Neural progenitor cell (in vitro differentiated cells): ENCODE measurements around the gene NUP214.

Experiments
- CTCF ChIP-seq: fragments of 200-600 bp; sonication (generic); IDR thresholded peaks from 2 replicates; pipeline ENCODE4 v1.5.1; 2017; ENCODE audit warnings: antibody characterized with exemption, mild to moderate bottlenecking
- EZH2 ChIP-seq: fragments of 200-600 bp; sonication (generic); IDR thresholded peaks from 2 replicates; pipeline ENCODE4 v1.6.1; 2017; ENCODE audit warnings: antibody characterized with exemption, mild to moderate bottlenecking, moderate library complexity

- TF ChIP-seq EZH2 (no peak), CTCF (no peak)
Observed at GRCh38 chr9:131234799-131235479, 109.6 kb downstream of the NUP214 start.
